OCI-LY3 (cell line): ENCODE results near the gene BRD4.

Source experiments
- H2AFZ ChIP-seq: fragments of 200-600, 300-600 bp; shearing (Covaris generic); 2 replicates; pipeline ENCODE4 v1.6.0; 2014; ENCODE audit warnings: antibody characterized with exemption, low read depth, low read length
- H3K27ac ChIP-seq: fragments of 200-600, 300-600 bp; sonication (generic); 2 replicates; pipeline ENCODE4 v1.5.1; 2014; ENCODE audit warnings: mild to moderate bottlenecking, low read length, moderate library complexity, mixed read lengths
- H3K27me3 ChIP-seq: fragments of 200-600, 300-600 bp; sonication (generic); 2 replicates; pipeline ENCODE4 v1.6.1; 2014; ENCODE audit warnings: low read depth, low read length, mixed read lengths
- H3K36me3 ChIP-seq: fragments of 200-600, 300-600 bp; sonication (generic); replicated peaks from 2 replicates; pipeline ENCODE3; 2014; ENCODE audit warnings: low read depth, low read length, mixed read lengths
- H3K4me1 ChIP-seq: fragments of 300-600, 200-600 bp; sonication (generic); 2 replicates; pipeline ENCODE4 v1.6.1; 2014; ENCODE audit warnings: low read length, mixed read lengths
- H3K4me2 ChIP-seq: fragments of 200-600, 300-600 bp; sonication (generic); 2 replicates; pipeline ENCODE4 v1.6.1; 2014; ENCODE audit warnings: low read length, mixed read lengths
- H3K4me3 ChIP-seq: fragments of 300-600, 200-600 bp; sonication (generic); 2 replicates; pipeline ENCODE4 v1.5.1; 2014; ENCODE audit warnings: antibody characterized with exemption, mild to moderate bottlenecking, low read length, moderate library complexity
- H3K79me2 ChIP-seq: fragments of 300-600, 200-600 bp; shearing (Covaris generic); 2 replicates; pipeline ENCODE4 v1.6.1; 2014; ENCODE audit warnings: mild to moderate bottlenecking, low read length, mixed read lengths
- H3K9ac ChIP-seq: fragments of 300-600, 200-600 bp; shearing (Covaris generic); 2 replicates; pipeline ENCODE4 v1.6.0; 2014; ENCODE audit warnings: mild to moderate bottlenecking, low read length, moderate library complexity
- H3K9me3 ChIP-seq: fragments of 200-600, 300-600 bp; shearing (Covaris generic); 2 replicates; pipeline ENCODE4 v1.6.1; 2014; ENCODE audit warnings: low read length, mixed read lengths; ENCODE audit not compliant: insufficient read depth
- H4K20me1 ChIP-seq: fragments of 200-600, 300-600 bp; sonication (generic); 2 replicates; pipeline ENCODE4 v1.6.1; 2016; ENCODE audit warnings: low read length, mixed read lengths; ENCODE audit not compliant: insufficient read depth
- EZH2phosphoT487 ChIP-seq: fragments of 200-600 bp; shearing (Covaris generic); IDR thresholded peaks from 2 replicates; pipeline ENCODE4 v1.6.1; 2018; ENCODE audit warnings: antibody characterized with exemption, mixed run types, low read depth
- TF ChIP-seq, protein P1 (sequence below): fragments of 200-600, 300-600 bp; sonication (generic); IDR thresholded peaks from 2 replicates; pipeline ENCODE4 v1.5.1; 2014; ENCODE audit warnings: antibody characterized with exemption, low read length, low read depth

The BRD4 gene

GRCh38 chr19:15265850-15266248 lies 66.5 kb downstream of the BRD4 start:
- H3K79me2 ChIP-seq = peaks cover 84% of the 10 kb centered on the region

DNA sequence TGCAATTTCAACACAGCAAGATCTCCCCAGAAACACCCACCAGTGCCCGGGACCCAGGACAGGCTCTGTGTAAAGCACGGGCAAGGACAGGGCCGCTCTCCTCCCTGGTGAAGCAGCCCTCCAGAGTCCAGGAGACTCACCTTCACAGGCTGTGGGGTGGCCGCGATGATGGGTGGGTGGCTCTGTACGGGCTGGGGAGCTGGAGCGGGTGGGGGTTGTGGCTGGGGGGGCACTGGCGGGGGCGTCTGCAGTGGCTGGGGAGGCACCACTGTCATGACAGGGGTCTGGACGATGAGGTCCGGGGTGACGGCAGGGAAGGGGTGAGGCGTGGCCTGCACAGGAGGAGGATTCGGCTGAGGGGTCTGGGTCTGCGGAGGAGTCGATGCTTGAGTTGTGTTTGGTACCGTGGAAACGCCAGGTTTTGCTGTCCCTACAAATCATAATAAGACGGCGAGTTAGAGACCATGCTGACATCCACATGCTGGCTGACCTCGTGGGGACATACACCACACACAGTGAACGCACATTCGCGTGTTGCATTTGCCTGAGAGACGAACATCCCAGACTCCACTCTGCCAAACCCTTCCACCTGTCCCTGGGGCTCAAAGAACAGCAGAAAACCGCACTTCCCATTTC lies 67.0 kb downstream of the BRD4 start:
- Histone ChIP-seq H3K4me3 (no peak overlapping the region), H3K79me2 (peaks cover 83% of the 10 kb centered on the region), H3K27ac (no peak overlapping the region), H4K20me1 (peaks cover 74% of the 10 kb centered on the region), H3K9ac (no peak overlapping the region), H3K27me3 (no peaks in the 10 kb centered on the region), H3K4me2 (no peak overlapping the region), H2AFZ (no peak overlapping the region), H3K4me1 (no peaks in the 10 kb centered on the region), H3K9me3 (no peaks in the 10 kb centered on the region), H3K36me3 (peaks cover 86% of the 10 kb centered on the region)
- TF ChIP-seq, protein P1, sequence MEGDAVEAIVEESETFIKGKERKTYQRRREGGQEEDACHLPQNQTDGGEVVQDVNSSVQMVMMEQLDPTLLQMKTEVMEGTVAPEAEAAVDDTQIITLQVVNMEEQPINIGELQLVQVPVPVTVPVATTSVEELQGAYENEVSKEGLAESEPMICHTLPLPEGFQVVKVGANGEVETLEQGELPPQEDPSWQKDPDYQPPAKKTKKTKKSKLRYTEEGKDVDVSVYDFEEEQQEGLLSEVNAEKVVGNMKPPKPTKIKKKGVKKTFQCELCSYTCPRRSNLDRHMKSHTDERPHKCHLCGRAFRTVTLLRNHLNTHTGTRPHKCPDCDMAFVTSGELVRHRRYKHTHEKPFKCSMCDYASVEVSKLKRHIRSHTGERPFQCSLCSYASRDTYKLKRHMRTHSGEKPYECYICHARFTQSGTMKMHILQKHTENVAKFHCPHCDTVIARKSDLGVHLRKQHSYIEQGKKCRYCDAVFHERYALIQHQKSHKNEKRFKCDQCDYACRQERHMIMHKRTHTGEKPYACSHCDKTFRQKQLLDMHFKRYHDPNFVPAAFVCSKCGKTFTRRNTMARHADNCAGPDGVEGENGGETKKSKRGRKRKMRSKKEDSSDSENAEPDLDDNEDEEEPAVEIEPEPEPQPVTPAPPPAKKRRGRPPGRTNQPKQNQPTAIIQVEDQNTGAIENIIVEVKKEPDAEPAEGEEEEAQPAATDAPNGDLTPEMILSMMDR = no peak
- no peak for TF ChIP-seq EZH2phosphoT487

More at GRCh38 chr19:15265850-15266248, 66.5 kb downstream of the BRD4 start:
- TF ChIP-seq, protein P1 = no peak
- TF ChIP-seq EZH2phosphoT487 = no peak
- H3K4me2 ChIP-seq = no peak overlapping the region
- no peaks in the 10 kb centered on the region for H3K27me3 ChIP-seq
- H3K36me3 ChIP-seq = peaks cover 86% of the 10 kb centered on the region
- no peak overlapping the region for H3K27ac ChIP-seq
- no peak overlapping the region for H2AFZ ChIP-seq
- no peaks in the 10 kb centered on the region for H3K9me3 ChIP-seq
- H3K9ac ChIP-seq = no peak overlapping the region
- H3K4me3 ChIP-seq = no peak overlapping the region
- no peaks in the 10 kb centered on the region for H3K4me1 ChIP-seq
- H4K20me1 ChIP-seq = peaks cover 78% of the 10 kb centered on the region

- no peak overlapping the region for H3K4me3 ChIP-seq
- no peak for TF ChIP-seq EZH2phosphoT487
- TF ChIP-seq, protein P1 = no peak
- H3K27me3 ChIP-seq = no peaks in the 10 kb centered on the region
- H3K36me3 ChIP-seq = peaks cover 87% of the 10 kb centered on the region
- peaks cover 74% of the 10 kb centered on the region for H4K20me1 ChIP-seq
- H3K4me1 ChIP-seq = no peaks in the 10 kb centered on the region
- no peak overlapping the region for H3K9ac ChIP-seq
- H3K9me3 ChIP-seq = no peaks in the 10 kb centered on the region
- no peak overlapping the region for H3K27ac ChIP-seq
- peaks cover 82% of the 10 kb centered on the region for H3K79me2 ChIP-seq
- H3K4me2 ChIP-seq = no peak overlapping the region
- no peak overlapping the region for H2AFZ ChIP-seq
Measured at GRCh38 chr19:15264933-15265206, 67.5 kb downstream of the BRD4 start.

- peaks cover 71% of the 10 kb centered on the region for H4K20me1 ChIP-seq
- no peaks in the 10 kb centered on the region for H3K4me1 ChIP-seq
Measured at GRCh38 chr19:15264061-15264932, 68.0 kb downstream of the BRD4 start.

More at GRCh38 chr19:15264061-15264932, 68.0 kb downstream of the BRD4 start:
- no peak overlapping the region for H3K4me2 ChIP-seq
- no peak overlapping the region for H3K9ac ChIP-seq
- H2AFZ ChIP-seq = no peak overlapping the region
- TF ChIP-seq EZH2phosphoT487 = no peak
- TF ChIP-seq, protein P1 = peak; percentile 94
- peaks cover 88% of the 10 kb centered on the region for H3K36me3 ChIP-seq
- no peak overlapping the region for H3K27ac ChIP-seq
- H3K9me3 ChIP-seq = no peaks in the 10 kb centered on the region
- H3K79me2 ChIP-seq = peaks cover 78% of the 10 kb centered on the region
- H3K4me3 ChIP-seq = no peak overlapping the region
- H3K27me3 ChIP-seq = no peaks in the 10 kb centered on the region
